ENCODE measurements around the gene STRADA.
"Not testable (repeated sequence)": the region's sequence is repeated elsewhere in the genome, so short reads cannot be mapped to it uniquely, and the experiment has no call there.

STRADA gene

DNA sequence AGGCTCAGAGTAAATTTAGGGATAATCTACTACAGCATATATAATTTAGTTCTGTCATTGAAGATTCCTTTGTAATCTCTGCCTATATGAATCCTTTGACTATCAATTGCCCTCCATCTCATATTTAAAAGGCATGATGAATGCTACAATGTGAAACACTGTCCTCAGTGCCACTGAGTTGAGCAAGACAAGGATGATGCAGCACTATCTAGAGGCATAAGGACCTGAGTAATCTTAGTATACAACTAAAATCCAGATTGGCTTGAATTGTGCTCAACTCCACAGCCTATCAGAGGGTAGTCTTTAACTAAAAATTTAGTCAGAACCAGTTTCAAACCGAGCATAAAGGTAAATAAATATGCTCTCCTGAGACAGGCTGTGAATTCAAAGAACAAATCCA, 11.6 kb upstream of the STRADA start:
- no peak for DNase-seq

- no peak for DNase-seq
Observed at GRCh38 chr17:63752707-63753106, 11.1 kb upstream of the STRADA start.

DNA sequence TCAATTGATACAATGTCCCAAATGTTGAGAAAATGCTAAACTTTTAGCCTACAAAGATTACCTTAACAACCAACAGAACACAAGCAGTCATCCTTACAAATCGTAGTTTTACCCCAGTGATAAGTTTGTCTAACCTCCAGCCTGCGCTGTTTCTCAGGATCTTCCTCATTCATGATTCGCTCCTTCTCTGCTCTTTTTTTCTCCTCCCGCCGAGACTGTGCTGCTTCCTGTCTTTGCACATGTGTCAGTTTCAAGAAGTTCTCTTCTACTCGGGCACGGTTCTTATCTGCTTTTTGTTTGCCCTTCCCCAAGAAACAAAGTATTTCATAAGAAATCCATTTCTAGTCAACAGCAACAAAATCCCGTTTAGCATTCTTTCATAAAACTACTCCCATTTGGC, 10.2 kb upstream of the STRADA start:
- DNase-seq = no peak

- no peak for DNase-seq
Observed at GRCh38 chr17:63741143-63741407, 524 bp downstream of the STRADA start.

DNA sequence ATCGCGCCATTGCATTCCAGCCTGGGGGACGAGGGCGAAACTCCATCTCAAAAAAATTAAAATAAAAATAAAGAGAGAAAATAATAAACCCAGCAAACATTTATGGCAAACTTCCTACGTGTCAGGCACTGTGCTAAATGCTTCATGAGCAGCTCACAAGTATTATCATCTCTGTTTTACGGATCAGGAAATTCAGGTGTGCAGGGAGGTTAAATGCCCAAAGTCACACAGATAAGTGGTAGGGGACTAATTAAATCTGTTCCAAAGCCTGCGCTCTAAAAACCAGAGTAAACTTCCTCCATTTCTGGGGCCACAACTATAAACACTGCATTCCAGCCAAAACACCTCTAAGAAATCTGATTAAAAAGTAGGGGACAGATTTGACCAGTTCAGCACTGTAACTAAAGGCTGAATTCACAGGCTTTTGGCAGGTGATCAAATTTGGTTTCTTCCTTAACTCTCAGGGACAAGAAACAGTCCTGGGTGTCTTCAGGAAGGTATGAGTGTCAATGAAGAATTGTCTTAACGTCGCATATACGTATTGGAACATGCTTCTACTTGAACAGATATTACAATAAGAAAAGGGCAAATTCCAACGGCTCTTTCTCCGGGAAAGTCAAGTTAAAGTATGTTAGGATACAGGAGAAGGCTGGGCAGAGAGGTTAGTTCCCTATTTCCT, 996 bp downstream of the STRADA start:
- DNase-seq = no peak

DNA sequence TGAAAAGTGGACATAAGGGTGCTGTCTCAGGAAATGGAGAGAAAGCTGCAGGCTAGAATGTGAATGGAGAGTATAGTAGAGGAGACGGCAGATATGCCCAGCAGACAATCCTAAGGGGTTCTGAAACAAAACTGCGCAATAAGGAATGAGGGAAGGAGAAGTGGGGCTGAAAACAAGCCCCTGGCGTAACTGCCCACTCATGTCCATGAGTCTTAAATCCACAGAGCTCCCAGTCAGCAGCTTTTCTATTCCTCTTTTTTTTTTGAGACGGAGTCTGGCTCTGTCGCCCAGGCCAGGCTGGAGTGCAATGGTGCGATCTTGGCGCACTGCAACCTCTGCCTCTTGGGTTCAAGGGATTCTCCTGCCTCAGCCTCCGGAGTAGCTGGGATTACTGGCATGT, 5.9 kb downstream of the STRADA start:
- no peak for DNase-seq

GRCh38 chr17:63722403-63722802, 19.2 kb downstream of the STRADA start:
- DNase-seq = no peak

DNA sequence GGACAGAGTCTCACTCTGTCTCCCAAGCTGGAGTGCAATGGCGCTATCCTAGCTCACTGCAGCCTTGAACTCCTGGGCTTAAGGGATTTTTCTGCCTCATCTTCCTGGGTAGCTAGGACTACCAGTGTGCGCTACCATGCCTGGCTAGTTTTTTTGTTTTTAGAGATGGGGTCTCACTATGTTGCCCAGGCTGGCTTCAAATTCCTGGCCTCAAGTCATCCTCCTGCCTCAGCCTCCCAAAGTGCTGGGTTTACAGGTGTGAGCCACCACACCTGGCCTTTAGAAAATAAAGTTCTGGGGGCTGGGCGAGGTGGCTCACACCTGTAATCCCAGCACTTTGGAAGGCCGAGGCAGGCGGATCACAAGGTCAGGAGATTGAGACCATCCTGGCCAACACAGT, 21.4 kb downstream of the STRADA start:
- DNase-seq = not testable (repeated sequence)

DNA sequence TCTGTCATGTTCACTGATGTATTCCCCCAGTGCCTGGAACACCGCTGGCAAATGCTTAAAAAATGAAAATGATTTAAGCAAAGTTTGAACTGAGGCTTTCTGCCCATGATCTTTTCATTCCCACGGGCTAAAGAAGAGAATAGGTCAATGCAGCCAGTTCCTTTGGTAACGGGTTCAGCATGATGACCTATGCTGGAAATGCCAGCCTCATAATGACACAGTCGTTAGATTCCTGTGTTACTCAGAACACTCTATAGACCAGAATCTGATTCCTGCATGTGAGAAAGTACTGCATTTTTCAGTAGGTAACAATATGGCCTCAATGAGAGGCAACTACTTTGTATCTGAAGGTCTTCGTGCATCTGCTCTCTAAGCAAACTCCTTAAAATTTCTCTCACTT, 22.6 kb downstream of the STRADA start:
- DNase-seq = no peak

DNA sequence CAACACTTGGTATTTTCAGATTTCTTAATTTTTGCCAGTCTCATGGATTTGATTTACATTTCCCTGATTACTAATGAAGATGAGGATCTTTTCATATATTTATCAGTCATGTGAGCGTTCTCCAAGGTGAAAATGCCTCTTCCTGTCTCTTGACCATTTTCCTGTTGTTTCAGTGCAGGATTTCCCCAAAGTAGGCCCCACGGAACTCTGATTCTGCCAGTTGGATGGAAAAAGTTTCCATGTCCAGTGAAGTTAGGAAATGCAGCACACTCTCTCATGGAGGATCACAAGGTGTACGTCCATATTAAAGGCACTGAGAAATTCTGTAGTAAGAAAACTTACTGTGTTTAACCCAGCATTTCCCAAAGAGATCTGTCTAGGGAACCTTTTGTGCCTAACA, 25.2 kb downstream of the STRADA start:
- DNase-seq = no peak

DNA sequence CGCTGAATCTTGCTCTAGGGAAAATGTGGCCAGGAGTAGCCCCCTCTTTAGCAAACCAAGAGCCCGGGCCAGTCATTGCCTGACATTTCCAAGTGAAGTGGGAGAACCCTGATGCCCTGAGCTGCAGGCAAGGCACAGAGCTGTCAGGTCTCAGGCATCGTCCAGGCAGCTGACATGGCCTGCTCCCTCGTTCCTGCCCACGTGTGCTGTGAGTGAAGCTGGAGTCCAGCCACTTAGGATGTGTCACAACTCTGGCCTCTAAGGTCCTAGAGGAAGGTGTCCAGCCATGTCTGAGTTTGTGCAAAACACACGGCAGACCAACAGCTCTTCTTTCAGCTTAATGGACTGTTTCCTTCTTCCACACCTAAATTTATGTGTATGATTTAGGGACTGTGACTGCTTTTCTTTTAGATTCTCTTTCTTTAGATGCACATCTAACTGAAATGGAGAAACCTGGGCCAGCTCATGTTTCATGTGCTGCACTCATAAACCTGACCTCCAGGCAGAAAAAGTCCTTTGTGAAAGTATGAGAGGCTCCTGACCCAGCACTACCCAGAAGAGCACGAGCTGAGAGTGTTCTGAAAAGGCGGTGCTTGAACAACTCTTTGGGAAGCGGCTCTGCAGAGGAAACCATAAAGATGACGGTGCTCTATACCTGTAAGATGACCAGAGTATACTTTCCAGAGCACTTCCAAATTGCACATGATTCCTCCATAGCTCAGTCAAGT, 26.9 kb downstream of the STRADA start:
- no peak for DNase-seq

GRCh38 chr17:63709110-63709509, 32.5 kb downstream of the STRADA start:
- no peak for DNase-seq

DNA sequence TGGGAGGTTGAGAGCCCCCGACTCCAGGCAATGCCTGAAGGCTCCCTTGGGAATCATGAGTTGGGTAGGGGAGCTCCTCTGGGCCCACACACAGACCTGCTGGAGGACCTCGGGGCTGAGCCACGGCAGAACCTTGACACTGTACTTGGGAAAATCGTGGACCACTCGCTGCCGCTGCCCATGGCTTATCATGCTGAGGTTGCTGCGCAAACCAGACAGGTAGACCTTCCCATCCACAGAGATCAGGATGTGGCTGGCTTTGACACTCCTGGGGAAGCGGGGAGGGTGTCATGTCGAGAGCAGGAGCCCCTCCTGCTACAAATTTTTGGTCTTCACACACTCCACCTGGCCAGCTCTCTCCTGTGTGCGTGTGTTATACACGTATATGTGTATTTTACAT, 34.4 kb downstream of the STRADA start:
- no peak for DNase-seq

DNA sequence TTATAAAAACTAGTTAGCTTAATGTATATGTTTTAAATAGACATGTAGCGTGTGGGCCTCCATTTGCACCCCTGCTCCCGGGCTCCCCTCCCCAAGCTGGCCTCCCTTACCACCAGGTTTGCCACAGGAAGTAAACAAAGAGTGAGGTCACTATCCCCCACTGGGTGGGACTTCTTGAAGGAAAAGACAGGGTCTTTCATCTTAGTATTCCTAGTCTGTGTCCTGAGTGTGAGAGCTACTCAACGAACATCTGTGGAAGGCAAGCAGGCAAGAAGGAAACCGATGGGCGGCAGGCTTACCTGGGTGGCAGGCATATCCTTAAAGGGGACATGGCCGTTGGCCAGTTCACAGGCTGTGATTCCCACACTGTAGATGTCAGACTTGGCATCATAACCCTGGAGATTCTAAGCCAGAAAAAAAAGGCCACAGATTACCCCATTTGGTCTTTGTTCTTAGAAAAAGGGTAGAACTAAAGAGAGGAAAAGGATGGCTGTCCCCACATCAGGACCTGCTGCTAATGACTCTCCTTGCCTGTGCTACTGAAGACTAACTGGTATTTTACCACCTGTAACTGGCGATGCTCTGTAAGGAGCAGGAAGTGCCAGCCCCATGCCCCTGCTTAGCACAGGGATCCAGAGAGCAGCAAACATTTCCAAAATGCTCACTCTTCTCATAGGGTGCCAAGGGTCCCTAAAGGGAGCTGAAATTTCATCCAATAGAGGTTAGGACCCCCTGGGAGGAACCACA, 35.1 kb downstream of the STRADA start:
- DNase-seq = no peak

GRCh38 chr17:63705657-63706056, 35.9 kb downstream of the STRADA start:
- no peak for DNase-seq

DNA sequence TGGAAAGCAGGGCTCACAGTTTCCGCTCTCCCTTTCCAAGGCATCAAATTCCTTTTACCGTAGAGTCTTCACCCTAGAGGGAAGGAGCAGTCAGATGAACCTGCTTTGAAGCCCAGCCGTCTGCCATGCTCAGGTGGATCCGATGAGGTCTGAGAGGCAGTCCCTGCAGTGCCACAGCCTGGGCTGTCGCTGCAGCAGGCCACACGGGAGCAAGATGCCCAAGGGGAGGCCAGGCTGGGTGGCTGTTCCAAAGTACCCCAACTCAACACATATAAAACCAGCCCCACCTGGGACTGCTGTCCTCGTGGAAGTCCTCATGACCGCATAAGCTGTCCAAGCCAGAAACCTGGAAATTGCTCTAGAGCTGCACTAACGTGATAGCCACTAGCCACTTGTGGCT, 36.8 kb downstream of the STRADA start:
- no peak for DNase-seq

GRCh38 chr17:63704259-63704576, 37.4 kb downstream of the STRADA start:
- DNase-seq = no peak

DNA sequence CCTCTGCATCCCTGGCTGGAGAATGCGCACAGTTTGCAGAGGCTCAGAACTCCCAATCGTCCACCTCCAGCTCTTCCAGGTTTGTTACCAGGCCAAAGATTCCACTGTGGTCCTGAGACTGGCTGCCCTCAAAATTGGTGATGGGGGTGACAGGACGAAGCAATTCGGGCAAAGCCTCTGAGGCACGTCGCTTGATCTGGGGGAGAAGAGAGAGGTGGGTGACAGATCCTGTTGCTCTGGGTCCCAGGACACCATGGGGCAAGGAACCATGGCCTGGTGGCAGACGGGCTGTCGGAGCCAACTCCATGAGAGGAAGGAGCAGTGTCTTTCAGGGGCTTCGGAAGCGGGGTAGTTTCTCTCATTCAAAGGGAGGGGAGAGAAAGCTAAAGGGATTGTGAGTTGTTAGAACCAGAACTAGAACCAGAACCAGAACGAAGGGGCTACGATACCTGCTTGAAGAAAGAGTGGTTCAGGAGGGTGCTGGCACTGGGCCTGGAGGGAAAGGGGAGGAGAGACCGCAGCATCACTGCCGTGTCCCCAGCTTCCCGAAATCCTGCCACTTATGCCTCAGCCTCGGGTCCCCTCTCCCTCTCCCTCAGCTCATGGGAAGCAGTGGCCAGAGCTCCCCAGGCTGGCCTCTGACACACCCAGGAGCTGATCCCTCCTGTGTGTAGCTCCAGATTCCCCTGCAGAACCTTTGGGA, 37.9 kb downstream of the STRADA start:
- DNase-seq = no peak

- no peak for DNase-seq
Observed at GRCh38 chr17:63703029-63703428, 38.6 kb downstream of the STRADA start.

- no peak for DNase-seq
Observed at GRCh38 chr17:63702721-63703015, 38.9 kb downstream of the STRADA start.

- DNase-seq = no peak
Observed at GRCh38 chr17:63701868-63702720, 39.5 kb downstream of the STRADA start.

GRCh38 chr17:63701456-63701820, 40.2 kb downstream of the STRADA start:
- DNase-seq = no peak
